Osteocyte (in vitro differentiated cells): ENCODE data around the gene TAAR1. TPM values are rescaled to one million over a fixed set of nuclear protein-coding genes. Genes with fewer than 3 reads are reported as not detected.
"Not testable (repeated sequence)": the region's sequence is repeated elsewhere in the genome, so short reads cannot be mapped to it uniquely, and the experiment has no call there.

Experiments used
- DNase-seq: peaks from one replicate; pipeline ENCODE4 v3.0.0; 2021; ENCODE audit warnings: mixed read lengths; ENCODE audit not compliant: unreplicated experiment; ENCODE audit errors: extremely low spot score
- H3K27ac Mint-ChIP-seq: one replicate; pipeline ENCODE4 v1.8.0; 2021; ENCODE audit warnings: mild to moderate bottlenecking, mixed read lengths; ENCODE audit not compliant: unreplicated experiment
- H3K27me3 Mint-ChIP-seq: one replicate; pipeline ENCODE4 v1.8.0; 2021; ENCODE audit warnings: mixed read lengths; ENCODE audit not compliant: unreplicated experiment
- H3K36me3 Mint-ChIP-seq: one replicate; pipeline ENCODE4 v1.8.0; 2021; ENCODE audit warnings: mixed read lengths; ENCODE audit not compliant: unreplicated experiment
- H3K4me1 Mint-ChIP-seq: one replicate; pipeline ENCODE4 v1.8.0; 2021; ENCODE audit warnings: mixed read lengths; ENCODE audit not compliant: unreplicated experiment
- H3K4me3 Mint-ChIP-seq: one replicate; pipeline ENCODE4 v1.8.0; 2021; ENCODE audit warnings: mild to moderate bottlenecking, moderate library complexity, mixed read lengths; ENCODE audit not compliant: unreplicated experiment
- H3K9me3 Mint-ChIP-seq: one replicate; pipeline ENCODE4 v1.8.0; 2021; ENCODE audit warnings: mixed read lengths; ENCODE audit not compliant: unreplicated experiment
- CTCF ChIP-seq: fragments of 200-600 bp; sonication (generic); IDR thresholded peaks from 2 replicates; pipeline ENCODE4 v1.5.0; 2021; ENCODE audit warnings: antibody characterized with exemption, mild to moderate bottlenecking, moderate library complexity
- total RNA-seq: library from RNA; stranded (reverse); gene quantifications from 2 replicates; pipeline ENCODE4 v1.2.1, GENCODE V29; 2021

The TAAR1 gene
- total RNA-seq, 1 donor from 2014 or later, result not detected

GRCh38 chr6:132612449-132613108 is 46.4 kb downstream of the TAAR1 start:
- Mint-ChIP-seq H3K36me3 (no peaks in the 10 kb centered on the region), H3K27ac (no peak overlapping the region), H3K9me3 (no peaks in the 10 kb centered on the region), H3K27me3 (peaks cover 20% of the 10 kb centered on the region), H3K4me3 (no peak overlapping the region), H3K4me1 (no peaks in the 10 kb centered on the region)
- DNase-seq, result no peak
- TF ChIP-seq CTCF, result no peak

- Mint-ChIP-seq H3K9me3 (no peaks in the 10 kb centered on the region), H3K4me1 (no peaks in the 10 kb centered on the region), H3K4me3 (no peak overlapping the region), H3K36me3 (no peaks in the 10 kb centered on the region), H3K27me3 (peaks cover 17% of the 10 kb centered on the region), H3K27ac (no peak overlapping the region)
- TF ChIP-seq CTCF, result no peak
- DNase-seq, result no peak
Measured at GRCh38 chr6:132611616-132612015, 47.4 kb downstream of the TAAR1 start.

GRCh38 chr6:132607544-132608233 is 51.3 kb downstream of the TAAR1 start:
- Mint-ChIP-seq H3K27ac (no peak overlapping the region), H3K4me3 (no peak overlapping the region), H3K36me3 (no peaks in the 10 kb centered on the region), H3K4me1 (no peaks in the 10 kb centered on the region), H3K9me3 (no peaks in the 10 kb centered on the region), H3K27me3 (peaks cover 15% of the 10 kb centered on the region)
- DNase-seq, result no peak
- TF ChIP-seq CTCF, result no peak

- Mint-ChIP-seq H3K36me3 (no peaks in the 10 kb centered on the region), H3K9me3 (no peaks in the 10 kb centered on the region), H3K27me3 (peaks cover 12% of the 10 kb centered on the region), H3K4me1 (no peaks in the 10 kb centered on the region), H3K4me3 (no peak overlapping the region), H3K27ac (no peak overlapping the region)
- no peak for DNase-seq
- no peak for TF ChIP-seq CTCF
Measured at GRCh38 chr6:132604635-132605152, 54.3 kb downstream of the TAAR1 start.

- H3K4me3 Mint-ChIP-seq, H3K36me3 Mint-ChIP-seq, DNase-seq, H3K4me1 Mint-ChIP-seq, H3K9me3 Mint-ChIP-seq, H3K27ac Mint-ChIP-seq: not testable (repeated sequence)
- H3K27me3 Mint-ChIP-seq, result peaks cover 27% of the 10 kb centered on the region
Measured at GRCh38 chr6:132600900-132601299, 58.1 kb downstream of the TAAR1 start.
